ENCODE data around the gene SNCA.

Gene SNCA

GRCh38 chr4:89836897-89837384 is at the start of gene SNCA:
TSS of gene SNCA (minus strand) at chr4:89837161. CDS start at chr4:89835667, 1,494 bp downstream.
- no peak for DNase-seq (ENCODE audit: low read depth)

GRCh38 chr4:89879215-89879614 is 42.3 kb upstream of the SNCA start:
- DNase-seq (ENCODE audit: low read depth) = no peak

GRCh38 chr4:89878611-89879010 is 41.6 kb upstream of the SNCA start:
- DNase-seq (ENCODE audit: low read depth) = no peak

- DNase-seq (ENCODE audit: low read depth) = no peak
Measured at GRCh38 chr4:89876548-89876947, 39.6 kb upstream of the SNCA start.

- DNase-seq (ENCODE audit: low read depth) = no peak
Measured at GRCh38 chr4:89871211-89871610, 34.2 kb upstream of the SNCA start.

GRCh38 chr4:89868999-89869589 is 32.1 kb upstream of the SNCA start:
- no peak for DNase-seq (ENCODE audit: low read depth)

GRCh38 chr4:89868276-89868675 is 31.3 kb upstream of the SNCA start:
- DNase-seq (ENCODE audit: low read depth) = no peak

GRCh38 chr4:89863533-89863932 is 26.6 kb upstream of the SNCA start:
- DNase-seq (ENCODE audit: low read depth) = no peak

- no peak for DNase-seq (ENCODE audit: low read depth)
Measured at GRCh38 chr4:89860971-89861370, 24.0 kb upstream of the SNCA start.

GRCh38 chr4:89855236-89855635 is 18.3 kb upstream of the SNCA start:
- DNase-seq (ENCODE audit: low read depth) = no peak

GRCh38 chr4:89847571-89848325 is 10.8 kb upstream of the SNCA start:
- DNase-seq (ENCODE audit: low read depth) = no peak

GRCh38 chr4:89839558-89839957 is 2.6 kb upstream of the SNCA start:
- DNase-seq (ENCODE audit: low read depth) = no peak

- DNase-seq (ENCODE audit: low read depth) = no peak
Measured at GRCh38 chr4:89837993-89838390, 1.0 kb upstream of the SNCA start.

- no peak for DNase-seq (ENCODE audit: low read depth)
Measured at GRCh38 chr4:89837385-89837992, 528 bp upstream of the SNCA start.

- DNase-seq (ENCODE audit: low read depth) = no peak
Measured at GRCh38 chr4:89836031-89836745, 773 bp downstream of the SNCA start.

- no peak for DNase-seq (ENCODE audit: low read depth)
Measured at GRCh38 chr4:89835413-89835812, 1.5 kb downstream of the SNCA start.

- DNase-seq (ENCODE audit: low read depth) = no peak
Measured at GRCh38 chr4:89834486-89835209, 2.3 kb downstream of the SNCA start.

GRCh38 chr4:89829470-89830138 is 7.4 kb downstream of the SNCA start:
- no peak for DNase-seq (ENCODE audit: low read depth)

GRCh38 chr4:89823416-89823815 is 13.5 kb downstream of the SNCA start:
- DNase-seq (ENCODE audit: low read depth) = no peak

- no peak for DNase-seq (ENCODE audit: low read depth)
Measured at GRCh38 chr4:89821612-89822011, 15.3 kb downstream of the SNCA start.

GRCh38 chr4:89820010-89820409 is 17.0 kb downstream of the SNCA start:
- DNase-seq (ENCODE audit: low read depth) = no peak

All from stimulated activated CD8-positive, alpha-beta memory T cell treated with anti-CD3 and anti-CD28 coated beads, Interleukin-7, amount 100 ng/mL, for 24 hours (primary cell).